GM23338 (cell line): Measurements from ENCODE around the gene TMEM135. TPM values are rescaled to one million over a fixed set of nuclear protein-coding genes. Genes with fewer than 3 reads are reported as not detected.

ENCODE experiments used
- ATAC-seq: fragments of 200-7000 bp; cut with Tn5 transposase; 3 replicates; pipeline ENCODE4 v1.9.1; 2020
- DNase-seq: peaks from one replicate; pipeline ENCODE4 v3.0.0-alpha.2; 2015; ENCODE audit warnings: low spot score
- H2AFZ ChIP-seq: fragments of 200-600 bp; sonication (generic); 2 replicates; pipeline ENCODE4 v1.8.0; 2016; ENCODE audit warnings: antibody characterized with exemption, mild to moderate bottlenecking, moderate library complexity
- H3F3A ChIP-seq: fragments of 200-600 bp; sonication (generic); replicated peaks from 2 replicates; pipeline ENCODE4 v1.8.0; 2017; ENCODE audit warnings: antibody characterized with exemption, mixed run types, low read depth
- H3K27ac ChIP-seq: fragments of 200-600 bp; sonication (generic); 2 replicates; pipeline ENCODE4 v1.6.1; 2016; ENCODE audit warnings: low read depth
- H3K27me3 ChIP-seq: fragments of 200-600 bp; sonication (generic); 2 replicates; pipeline ENCODE4 v1.8.0; 2016; ENCODE audit warnings: mild to moderate bottlenecking, mixed run types, moderate library complexity; ENCODE audit not compliant: insufficient read depth
- H3K36me3 ChIP-seq: fragments of 200-600 bp; sonication (generic); 2 replicates; pipeline ENCODE4 v1.8.0; 2016; ENCODE audit warnings: mild to moderate bottlenecking; ENCODE audit not compliant: insufficient read depth
- H3K4me1 ChIP-seq: fragments of 200-600 bp; sonication (generic); 2 replicates; pipeline ENCODE4 v1.8.0; 2016; ENCODE audit warnings: mild to moderate bottlenecking, moderate library complexity; ENCODE audit not compliant: insufficient read depth
- H3K4me2 ChIP-seq: fragments of 200-600 bp; sonication (generic); 2 replicates; pipeline ENCODE4 v1.7.1; 2017; ENCODE audit warnings: mixed run types
- H3K4me3 ChIP-seq: fragments of 200-600 bp; sonication (generic); 2 replicates; pipeline ENCODE4 v1.6.1; 2016; ENCODE audit warnings: mixed run types
- H3K79me2 ChIP-seq: fragments of 200-600 bp; sonication (generic); replicated peaks from 2 replicates; pipeline ENCODE4 v1.8.0; 2017; ENCODE audit warnings: mild to moderate bottlenecking; ENCODE audit not compliant: insufficient read depth
- H3K9me2 ChIP-seq: fragments of 200-600 bp; sonication (generic); 2 replicates; pipeline ENCODE4 v1.8.0; 2017; ENCODE audit not compliant: insufficient read depth
- H4K20me1 ChIP-seq: fragments of 200-600 bp; sonication (generic); replicated peaks from 2 replicates; pipeline ENCODE4 v1.8.0; 2017; ENCODE audit warnings: mild to moderate bottlenecking; ENCODE audit not compliant: insufficient read depth
- H3K27ac Mint-ChIP-seq: 2 replicates; pipeline ENCODE4 v1.8.0; 2020; ENCODE audit warnings: inconsistent platforms, mild to moderate bottlenecking, moderate library complexity, mixed read lengths
- H3K27me3 Mint-ChIP-seq: 3 replicates; pipeline ENCODE4 v1.8.0; 2022; ENCODE audit warnings: low read depth, mild to moderate bottlenecking, moderate library complexity, mixed read lengths, inconsistent platforms; ENCODE audit not compliant: insufficient read depth, poor library complexity
- H3K36me3 Mint-ChIP-seq: 3 replicates; pipeline ENCODE4 v1.8.0; 2021; ENCODE audit warnings: low read depth, mild to moderate bottlenecking, inconsistent platforms, moderate library complexity, mixed read lengths
- H3K4me1 Mint-ChIP-seq: 3 replicates; pipeline ENCODE4 v1.8.0; 2020; ENCODE audit warnings: mild to moderate bottlenecking, inconsistent platforms, mixed read lengths
- H3K4me3 Mint-ChIP-seq: 3 replicates; pipeline ENCODE4 v1.8.0; 2021; ENCODE audit warnings: moderate library complexity, mild to moderate bottlenecking, inconsistent platforms, mixed read lengths
- H3K9me3 Mint-ChIP-seq: 3 replicates; pipeline ENCODE4 v1.8.0; 2020; ENCODE audit warnings: moderate library complexity, mild to moderate bottlenecking, inconsistent platforms, mixed read lengths
- ETS1 ChIP-seq: IDR thresholded peaks from 2 replicates; pipeline ENCODE4 v1.6.1; 2016; ENCODE audit warnings: antibody characterized with exemption
- EZH2 ChIP-seq: fragments of 200-600 bp; sonication (generic); IDR thresholded peaks from one replicate; pipeline ENCODE4 v1.8.0; 2017; ENCODE audit warnings: antibody characterized with exemption, mild to moderate bottlenecking, low read depth; ENCODE audit not compliant: unreplicated experiment
- EZH2phosphoT487 ChIP-seq: fragments of 200-600 bp; sonication (generic); IDR thresholded peaks from one replicate; pipeline ENCODE4 v1.8.1; 2018; ENCODE audit warnings: antibody characterized with exemption; ENCODE audit not compliant: unreplicated experiment
- JUNB ChIP-seq: IDR thresholded peaks from one replicate; pipeline ENCODE4 v1.6.1; 2016; ENCODE audit warnings: antibody characterized with exemption; ENCODE audit not compliant: unreplicated experiment
- NANOG ChIP-seq: IDR thresholded peaks from 2 replicates; pipeline ENCODE4 v1.6.1; 2016; ENCODE audit warnings: antibody characterized with exemption, borderline replicate concordance
- REST ChIP-seq: IDR thresholded peaks from one replicate; pipeline ENCODE4 v1.6.1; 2018; ENCODE audit warnings: antibody characterized with exemption; ENCODE audit not compliant: unreplicated experiment
- STAT1 ChIP-seq: IDR thresholded peaks from one replicate; pipeline ENCODE4 v1.6.1; 2016; ENCODE audit warnings: antibody characterized with exemption; ENCODE audit not compliant: unreplicated experiment
- ZNF331 ChIP-seq: fragments of 250-450 bp; sonication (Bioruptor Pico); IDR thresholded peaks from 2 replicates; pipeline ENCODE4 v1.5.0; 2020; ENCODE audit warnings: low read depth, mild to moderate bottlenecking, moderate library complexity
- ZNF462 ChIP-seq: fragments of 250-450 bp; sonication (Bioruptor Pico); IDR thresholded peaks from 2 replicates; pipeline ENCODE4 v1.5.0; 2020; ENCODE audit warnings: mild to moderate bottlenecking, moderate library complexity
- polyA plus RNA-seq: library from polyadenylated mRNA; unstranded; fragments of >200 nt; fragmentation: Nextera tagmentation; extraction: Ambion mirVana; gene quantifications from 2 replicates; pipeline ENCODE4 v1.2.1, GENCODE V29; 2016
- total RNA-seq: library from RNA; depleted of rRNA; stranded (reverse); fragments of >200 nt; shearing (Covaris generic); gene quantifications from 2 replicates; pipeline ENCODE4 v1.2.3, GENCODE V29; 2014

Gene TMEM135
- total and polyA plus RNA-seq, 2 experiments from 2014 or later = 23.4 to 49.9 TPM

- TF ChIP-seq REST (no peak), ETS1 (no peak), STAT1 (no peak)
Measured at GRCh38 chr11:87081358-87081757, 43.6 kb downstream of the TMEM135 start (continued).

GRCh38 chr11:87082590-87082989, 44.9 kb downstream of the TMEM135 start:
- H3K4me3 Mint-ChIP-seq = peak overlapping the region; percentile 10
- TF ChIP-seq JUNB (no peak), ETS1 (no peak), NANOG (no peak), ZNF331 (CRISPR knock-in tag) (no peak), EZH2phosphoT487 (no peak), REST (no peak), ZNF462 (CRISPR knock-in tag) (no peak), EZH2 (no peak)

More at GRCh38 chr11:87082590-87082989, 44.9 kb downstream of the TMEM135 start:
- Histone ChIP-seq H3K36me3 (no peaks in the 10 kb centered on the region), H4K20me1 (no peaks in the 10 kb centered on the region), H3K4me3 (peak overlapping the region; percentile 18; the same call in 1 of the 2 replicates), H3K27ac (no peak overlapping the region), H2AFZ (no peak overlapping the region), H3K79me2 (0 out of 2 replicates have a peak, but pooled peaks cover 6% of the 10 kb centered on the region), H3F3A (no peaks in the 10 kb centered on the region), H3K27me3 (no peaks in the 10 kb centered on the region), H3K9me2 (no peaks in the 10 kb centered on the region), H3K4me1 (peaks cover 33% of the 10 kb centered on the region), H3K4me2 (peak overlapping the region; percentile 52)
- no peak for DNase-seq
- Mint-ChIP-seq H3K9me3 (peaks cover 25% of the 10 kb centered on the region), H3K27me3 (peaks cover 3% of the 10 kb centered on the region), H3K4me1 (peaks cover 29% of the 10 kb centered on the region), H3K27ac (no peak overlapping the region), H3K36me3 (peaks cover 30% of the 10 kb centered on the region)
- ATAC-seq = no peak
